T-helper 1 cell (primary cell): Measurements from ENCODE around the gene KCNMB2.
"Not testable (repeated sequence)": the region's sequence is repeated elsewhere in the genome, so short reads cannot be mapped to it uniquely, and the experiment has no call there.

ENCODE experiments used
- DNase-seq, 5 donors: peaks; one replicate each; pipeline ENCODE4 v3.0.0-alpha.2; 2012 to 2020

The KCNMB2 gene

DNA sequence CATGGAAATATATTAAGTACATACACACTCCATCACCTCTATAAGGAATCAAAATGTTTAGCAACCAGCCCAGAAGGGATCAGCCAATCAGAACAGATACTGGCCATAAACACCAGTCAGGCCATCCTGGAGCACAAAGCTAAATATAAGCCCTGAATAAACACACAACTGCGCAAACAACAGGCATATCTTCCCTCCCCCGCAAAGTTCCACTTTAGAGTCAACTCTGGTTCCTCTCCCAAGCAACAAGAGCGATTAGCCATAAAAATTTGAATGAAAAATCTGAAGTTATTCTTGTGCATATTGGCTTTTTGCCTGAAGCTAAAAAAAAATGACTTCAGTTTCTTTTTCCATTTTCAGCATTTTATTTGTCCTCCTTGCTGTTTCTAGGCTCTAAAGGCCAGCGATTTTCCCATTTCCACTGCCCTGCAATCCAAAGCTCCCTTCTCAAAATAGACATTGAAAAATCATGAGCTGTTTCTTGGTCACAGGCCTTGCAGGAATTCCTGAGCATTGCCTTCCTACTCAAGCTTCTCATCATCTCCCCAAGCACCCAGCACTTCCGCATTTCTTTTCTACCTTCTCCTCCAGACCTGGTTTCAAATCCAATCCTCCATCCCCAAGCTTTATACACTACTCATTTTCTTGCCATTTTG is 287.5 kb downstream of the KCNMB2 start:
- no peak for DNase-seq

DNA sequence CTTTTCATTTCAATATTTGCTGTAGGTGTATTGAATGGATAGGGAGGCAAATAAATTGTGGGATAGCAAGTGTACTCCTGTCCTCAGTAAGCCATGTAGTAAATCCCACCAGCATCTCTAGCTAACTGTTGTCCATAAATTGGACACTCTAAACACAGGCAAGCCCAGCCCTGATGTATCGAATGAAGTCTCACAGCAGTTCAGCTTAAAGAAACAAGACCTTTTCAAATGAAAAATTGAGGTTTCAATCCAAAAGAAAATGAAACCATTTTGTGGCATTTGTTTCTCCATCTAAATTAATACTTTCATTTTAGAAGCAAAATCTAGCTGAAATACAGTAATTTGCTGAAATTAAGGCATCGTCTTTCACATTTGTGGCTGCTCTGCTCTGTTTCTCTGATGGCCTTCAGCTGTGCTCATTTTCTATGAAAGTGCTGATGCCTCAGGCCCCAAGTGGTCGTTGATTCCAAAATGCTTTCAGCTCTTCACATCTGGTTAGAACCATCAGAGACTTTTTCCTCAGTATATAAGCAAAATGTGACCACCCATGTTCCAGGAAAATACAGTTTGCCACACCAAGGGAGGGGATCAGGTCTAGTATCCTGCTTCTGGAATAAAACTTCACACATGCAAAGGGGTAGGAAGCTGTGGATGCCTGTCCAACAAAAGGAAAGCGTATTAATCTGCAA is 290.3 kb downstream of the KCNMB2 start:
- DNase-seq, result no peak

GRCh38 chr3:178827285-178827856 is 291.1 kb downstream of the KCNMB2 start:
- no peak for DNase-seq

DNA sequence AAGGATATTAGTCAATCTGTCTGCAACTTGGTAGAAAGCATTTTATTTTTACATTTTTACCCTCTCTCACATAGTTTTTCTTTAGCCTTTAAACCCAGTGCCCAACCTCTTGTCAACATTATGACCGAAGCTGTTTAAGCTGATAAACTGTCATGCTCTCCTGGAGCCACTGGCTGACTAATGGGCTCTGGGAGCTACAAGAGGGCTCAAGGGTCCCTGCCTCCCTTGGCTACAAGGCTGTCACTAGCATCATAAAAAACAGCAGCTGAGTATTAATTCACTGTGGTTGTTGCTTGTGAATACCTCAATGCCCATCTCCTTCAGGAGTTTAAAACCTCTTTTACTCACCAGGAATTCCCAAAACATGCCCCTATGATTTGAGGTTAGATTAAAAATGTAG is 297.5 kb downstream of the KCNMB2 start:
- DNase-seq, result no peak

- no peak for DNase-seq
Observed at GRCh38 chr3:178835033-178835432, 298.8 kb downstream of the KCNMB2 start.

DNA sequence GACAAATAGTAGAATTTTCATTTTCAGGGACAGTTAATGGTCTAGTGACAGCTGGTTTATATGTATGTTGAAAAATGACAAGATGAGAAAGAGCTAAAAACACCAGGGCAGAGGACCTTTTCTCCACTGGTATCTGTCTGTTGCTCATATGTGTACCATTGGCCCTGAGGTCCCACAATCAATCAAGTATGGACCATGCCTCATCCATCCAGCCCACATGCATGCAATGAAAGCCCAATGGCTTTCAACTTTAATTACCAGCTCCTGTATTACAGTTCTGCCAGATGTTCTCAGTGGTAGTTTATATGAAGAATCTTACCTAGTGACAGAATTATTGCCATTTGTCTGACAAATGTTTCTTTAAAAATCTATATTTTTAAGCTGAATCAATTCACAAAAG is 301.3 kb downstream of the KCNMB2 start:
- DNase-seq, result no peak

DNA sequence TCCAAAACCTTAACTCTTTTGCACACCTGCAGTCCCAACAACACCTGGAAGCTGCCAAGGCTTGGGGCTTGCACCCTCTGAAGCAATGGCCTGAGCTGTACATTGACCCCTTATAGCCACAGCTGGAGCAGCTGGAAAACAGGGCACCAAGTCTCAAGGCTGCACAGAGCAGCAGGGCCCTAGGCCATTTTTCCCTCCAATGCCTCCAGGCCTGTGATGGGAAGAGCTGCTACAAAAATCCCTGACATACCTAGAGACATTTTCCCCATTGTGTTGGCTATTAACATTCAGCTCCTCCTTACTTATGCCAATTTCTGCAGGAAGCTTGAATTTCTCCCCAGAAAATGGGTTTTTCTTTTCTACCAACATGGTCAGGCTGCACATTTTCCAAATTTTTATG is 304.4 kb downstream of the KCNMB2 start:
- no peak for DNase-seq

DNA sequence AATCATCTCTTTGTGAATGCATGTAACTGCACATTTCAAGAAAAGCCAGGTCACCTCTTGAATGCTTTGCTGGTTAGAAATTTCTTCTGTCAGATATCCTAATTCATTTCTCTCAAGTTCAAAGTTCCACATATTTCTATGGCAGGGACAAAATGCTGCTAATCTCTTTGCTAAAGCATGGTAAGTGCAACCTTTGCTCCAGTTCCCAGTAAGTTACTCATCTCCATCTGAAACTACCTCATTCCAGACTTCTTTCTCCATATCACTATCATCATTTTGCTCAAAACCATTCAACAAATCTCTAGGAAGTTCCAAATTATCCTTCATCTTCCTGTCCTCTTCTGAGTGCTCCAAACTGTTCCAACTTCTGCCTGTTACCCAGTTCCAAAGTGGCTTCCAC is 304.8 kb downstream of the KCNMB2 start:
- DNase-seq, result no peak

DNA sequence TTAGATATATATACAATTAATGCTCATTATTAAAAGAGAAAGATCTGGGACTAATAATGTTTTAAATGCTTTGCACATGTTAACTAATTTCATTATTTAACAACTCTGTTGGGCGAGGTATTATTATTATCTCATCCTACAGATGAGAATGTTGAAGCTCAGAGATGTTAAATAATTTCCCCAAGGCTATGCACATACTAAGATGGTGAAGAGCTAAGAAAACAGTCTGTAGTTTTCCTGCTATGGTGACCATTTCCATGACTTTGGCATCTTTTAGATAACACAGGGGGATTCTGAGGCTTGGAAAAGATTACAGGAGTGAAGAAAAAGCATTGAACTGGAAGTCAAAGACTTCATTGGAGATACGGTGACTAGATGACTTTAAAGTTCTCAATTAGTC is 308.7 kb downstream of the KCNMB2 start:
- DNase-seq, result no peak

GRCh38 chr3:178845420-178846118 is 309.3 kb downstream of the KCNMB2 start:
- DNase-seq, result no peak

GRCh38 chr3:178847190-178847589 is 311.0 kb downstream of the KCNMB2 start:
- DNase-seq, result no peak

- no peak for DNase-seq
Observed at GRCh38 chr3:178849199-178849910, 313.1 kb downstream of the KCNMB2 start.

- DNase-seq, result no peak
Observed at GRCh38 chr3:178850450-178851190, 314.4 kb downstream of the KCNMB2 start.

GRCh38 chr3:178851564-178851963 is 315.3 kb downstream of the KCNMB2 start:
- DNase-seq, result no peak

DNA sequence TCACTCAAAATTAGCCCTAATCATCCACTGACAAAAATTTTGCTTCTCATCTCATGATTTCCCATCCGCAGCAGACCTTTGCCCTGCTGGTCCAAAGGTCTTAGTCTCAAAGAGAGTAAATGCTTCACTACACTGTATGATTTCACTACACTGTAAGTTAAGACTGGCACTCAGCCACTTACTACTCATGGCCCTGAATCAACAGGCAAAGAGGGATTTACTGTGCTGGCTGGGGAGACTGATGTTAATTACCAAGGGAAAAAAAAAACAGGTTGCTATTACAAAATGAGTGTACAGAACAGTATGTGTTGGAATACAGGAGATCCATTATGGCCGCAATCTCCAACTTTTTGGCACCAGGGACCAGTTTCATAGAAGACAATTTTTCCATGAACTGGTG is 320.6 kb downstream of the KCNMB2 start:
- no peak for DNase-seq

DNA sequence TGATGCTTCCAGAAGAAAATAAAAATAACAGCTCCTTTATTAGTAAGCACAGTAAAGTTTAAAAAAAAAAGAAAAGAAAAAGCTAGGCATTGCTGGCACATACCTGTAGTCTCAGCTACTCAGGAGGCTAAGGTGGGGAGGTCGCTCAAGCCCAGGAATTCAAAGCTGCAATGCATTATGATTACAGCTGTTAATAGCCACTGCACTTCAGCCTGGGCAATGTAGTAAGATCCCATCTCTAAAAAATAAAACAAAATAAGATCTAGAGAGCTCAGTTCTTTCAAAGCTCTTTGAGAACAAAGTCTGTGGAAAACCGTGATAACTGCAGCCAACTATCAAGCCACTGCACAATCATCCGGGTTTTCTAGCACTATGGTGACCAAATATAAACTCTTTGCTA is 323.1 kb downstream of the KCNMB2 start:
- no peak for DNase-seq

DNA sequence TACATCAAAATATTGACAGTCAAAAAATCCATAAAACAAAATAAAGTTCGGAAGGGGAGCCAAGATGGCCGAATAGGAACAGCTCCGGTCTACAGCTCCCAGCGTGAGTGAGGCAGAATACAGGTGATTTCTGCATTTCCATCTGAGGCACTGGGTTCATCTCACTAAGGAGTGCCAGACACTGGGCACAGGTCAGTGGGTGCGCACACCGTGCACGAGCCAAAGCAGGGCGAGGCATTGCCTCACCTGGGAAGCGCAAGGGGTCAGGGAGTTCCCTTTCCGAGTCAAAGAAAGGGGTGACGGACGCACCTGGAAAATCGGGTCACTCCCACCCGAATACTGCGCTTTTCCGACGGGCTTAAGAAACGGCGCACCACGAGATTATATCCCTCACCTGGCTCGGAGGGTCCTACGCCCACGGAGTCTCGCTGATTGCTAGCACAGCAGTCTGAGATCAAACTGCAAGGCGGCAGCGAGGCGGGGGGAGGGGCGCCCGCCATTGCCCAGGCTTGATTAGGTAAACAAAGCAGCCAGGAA is 323.7 kb downstream of the KCNMB2 start:
- DNase-seq, result not testable (repeated sequence)

DNA sequence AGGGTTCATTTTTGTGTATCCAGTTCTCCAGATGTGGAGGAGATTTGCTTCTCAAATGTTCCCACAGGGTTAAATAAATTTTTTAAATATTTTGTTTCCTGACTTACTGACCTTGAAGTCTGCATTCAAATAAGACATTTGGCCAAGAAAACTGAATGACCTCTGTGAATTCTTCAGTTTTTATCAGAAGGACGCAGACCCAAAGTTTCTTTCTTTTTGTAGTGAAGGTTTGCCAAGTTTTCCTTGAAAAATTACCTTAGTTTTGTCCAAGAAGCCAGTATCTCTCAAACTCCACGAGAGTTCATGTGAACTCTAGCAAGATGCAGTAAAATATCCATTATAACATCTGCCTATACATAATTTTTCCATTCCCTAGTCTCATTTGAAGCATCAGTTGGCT is 332.4 kb downstream of the KCNMB2 start:
- DNase-seq, result no peak

DNA sequence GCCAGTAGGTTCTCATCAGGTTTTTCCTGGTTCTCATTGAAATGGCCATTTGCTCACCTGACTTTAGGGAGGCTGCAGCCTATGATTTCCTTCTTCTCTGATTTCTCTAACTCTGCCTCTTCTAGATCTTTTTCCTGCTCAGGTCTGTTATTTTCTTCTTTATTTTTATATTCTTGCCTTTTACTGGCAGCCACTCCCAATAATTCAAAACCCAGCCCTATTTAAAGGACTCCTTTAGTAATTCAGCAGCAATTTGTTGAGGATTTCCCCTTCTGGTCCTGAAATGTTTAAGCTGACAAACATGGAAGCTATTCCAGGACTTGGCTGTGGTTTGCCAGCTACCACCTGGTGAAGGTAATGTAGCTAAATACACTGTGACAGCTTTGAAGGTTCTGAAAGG is 333.8 kb downstream of the KCNMB2 start:
- DNase-seq, result no peak

DNA sequence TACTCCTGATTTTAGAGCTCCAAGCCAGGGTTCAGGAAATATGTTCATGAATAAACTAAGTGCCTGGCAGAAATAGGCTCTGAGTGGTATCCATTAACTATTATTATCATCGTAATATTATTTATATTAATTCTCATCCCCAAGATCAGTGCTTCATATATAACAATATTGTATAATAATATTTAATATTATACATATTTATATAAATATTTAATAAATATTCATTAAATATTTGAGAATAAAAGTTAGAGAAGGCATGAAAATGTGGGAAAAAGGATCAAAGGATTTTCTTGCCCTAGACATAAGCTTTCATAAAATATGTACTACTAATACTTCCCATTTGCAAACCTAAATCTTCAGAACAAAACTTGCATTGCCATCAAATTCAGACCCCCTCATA is 338.9 kb downstream of the KCNMB2 start:
- no peak for DNase-seq

DNA sequence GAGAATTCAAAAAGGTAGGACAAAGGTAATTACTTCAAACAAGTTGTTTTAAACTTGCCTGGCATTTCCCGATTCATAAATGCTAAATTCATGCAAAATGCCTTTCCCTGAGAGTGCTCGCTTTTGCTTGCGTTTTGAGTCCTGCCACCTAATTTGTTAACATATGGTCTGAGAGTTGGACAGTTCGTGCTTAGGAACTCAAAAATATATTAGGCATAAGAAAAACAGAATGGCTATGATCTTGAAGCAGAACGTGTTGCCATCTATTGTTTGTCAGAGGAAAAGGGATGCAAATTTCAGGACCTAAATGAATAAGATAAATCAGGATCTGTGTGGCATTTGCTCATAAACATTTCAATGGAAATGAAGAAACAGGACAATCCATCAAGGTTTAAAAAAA is 339.6 kb downstream of the KCNMB2 start:
- DNase-seq, result no peak

GRCh38 chr3:178880274-178880673 is 344.0 kb downstream of the KCNMB2 start:
- DNase-seq, result no peak
